HG03521 (cell line): ENCODE measurements around the gene OR2AJ1.
A peak's percentile ranks its signal among the peaks of the same experiment; 100 is the strongest.

ENCODE experiments used
- ATAC-seq: cut with Tn5 transposase; IDR thresholded peaks from one replicate; pipeline ENCODE4 v1.9.1; 2021; ENCODE audit warnings: mild to moderate bottlenecking, moderate library complexity; ENCODE audit not compliant: unreplicated experiment

The OR2AJ1 gene, protein sequence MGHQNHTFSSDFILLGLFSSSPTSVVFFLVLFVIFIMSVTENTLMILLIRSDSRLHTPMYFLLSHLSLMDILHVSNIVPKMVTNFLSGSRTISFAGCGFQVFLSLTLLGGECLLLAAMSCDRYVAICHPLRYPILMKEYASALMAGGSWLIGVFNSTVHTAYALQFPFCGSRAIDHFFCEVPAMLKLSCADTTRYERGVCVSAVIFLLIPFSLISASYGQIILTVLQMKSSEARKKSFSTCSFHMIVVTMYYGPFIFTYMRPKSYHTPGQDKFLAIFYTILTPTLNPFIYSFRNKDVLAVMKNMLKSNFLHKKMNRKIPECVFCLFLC

DNA sequence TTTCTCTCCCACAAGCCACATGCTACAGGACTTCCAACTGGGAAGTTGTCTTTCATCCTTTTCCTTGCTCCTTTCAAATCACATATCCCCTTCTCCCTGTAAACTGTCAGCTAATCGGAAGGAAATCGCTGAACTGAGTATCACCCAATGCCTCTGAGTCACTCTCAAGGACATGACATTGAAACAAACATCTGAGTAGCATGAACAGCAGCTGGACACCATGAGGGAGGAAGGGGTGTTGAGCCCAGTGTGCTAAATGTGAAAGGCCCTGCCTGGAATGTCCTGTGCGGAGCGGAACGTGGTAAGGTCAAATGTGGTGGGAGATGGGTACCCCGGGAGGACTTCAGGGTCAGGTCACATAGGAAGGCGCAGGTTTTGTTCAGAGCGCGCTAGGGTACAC is at the start of gene OR2AJ1:
OR2AJ1 (plus strand) TSS at position 22 of the 400 bp plus-strand sequence. CDS start 8,880 bp downstream, outside the sequence.
- no peak for ATAC-seq

DNA sequence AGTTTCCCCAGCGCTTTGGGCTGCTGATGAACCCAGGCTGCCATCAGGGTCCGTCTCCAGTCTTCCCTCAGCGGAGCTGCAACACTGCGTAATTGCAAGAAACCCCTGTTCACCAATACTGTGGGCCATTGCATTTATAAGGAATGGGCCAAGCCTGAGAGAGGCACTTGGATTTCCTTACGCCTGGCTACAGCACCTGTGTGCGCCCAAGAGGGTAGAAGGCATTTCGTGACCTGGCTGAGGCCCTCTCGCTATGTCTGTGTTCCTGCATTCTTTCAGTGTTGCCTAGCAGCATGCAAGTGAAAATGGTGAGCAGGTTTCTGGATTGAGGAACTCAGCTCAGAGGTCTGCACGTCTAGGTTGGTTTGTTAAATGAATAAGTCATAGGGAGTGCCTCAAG is 41.3 kb upstream of the OR2AJ1 start:
- no peak for ATAC-seq

DNA sequence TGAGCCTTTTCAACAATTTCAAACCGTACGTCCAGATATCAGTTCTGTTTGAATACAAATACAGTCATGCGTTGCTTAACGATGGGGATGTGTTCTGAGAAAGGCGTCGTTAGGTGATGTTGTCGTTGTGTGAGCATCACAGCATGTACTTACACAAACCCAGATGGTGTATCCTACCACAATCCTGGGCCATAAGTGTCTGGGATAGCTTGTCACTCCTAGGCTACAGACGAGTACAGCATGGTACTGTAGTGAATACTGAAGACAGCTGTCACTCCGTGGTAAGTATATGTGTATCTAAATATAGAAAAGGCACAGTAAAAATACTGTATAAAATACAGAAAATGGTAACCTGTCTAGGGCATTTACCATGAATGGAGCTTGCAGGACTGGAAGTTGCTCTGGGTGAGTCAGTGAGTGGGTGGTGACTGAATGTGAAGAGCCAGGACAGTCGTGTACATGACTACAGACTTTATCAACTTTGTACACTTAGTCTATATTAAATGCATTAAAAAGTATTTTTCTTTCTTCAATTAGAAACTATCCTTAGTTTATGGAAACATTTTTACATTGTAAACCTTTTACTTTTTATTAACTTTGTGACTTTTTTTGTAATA is 39.8 kb upstream of the OR2AJ1 start:
- ATAC-seq = no peak

DNA sequence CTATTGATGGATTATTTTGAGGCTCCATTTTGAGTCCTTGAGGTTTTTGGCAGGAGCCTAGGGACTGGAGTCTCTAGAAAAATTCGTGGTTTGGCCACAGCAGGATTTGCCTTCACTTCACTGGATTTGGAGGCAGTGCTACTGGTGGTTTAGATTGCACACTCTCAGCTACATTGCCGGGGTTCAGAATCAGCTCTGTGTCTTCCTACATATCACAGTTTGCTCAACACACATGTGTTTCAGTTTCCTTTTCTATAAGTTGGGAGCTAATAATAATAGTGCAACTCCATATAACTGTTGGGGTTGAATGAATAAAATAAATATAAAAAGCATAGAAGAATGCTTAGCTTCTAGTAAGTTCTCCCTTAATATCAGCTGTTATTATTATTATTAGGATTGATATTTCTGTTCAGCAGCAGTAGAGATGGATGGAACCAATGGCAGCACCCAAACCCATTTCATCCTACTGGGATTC is 29.5 kb upstream of the OR2AJ1 start, which contains the start of gene OR2W3:
OR2W3 (plus strand) TSS at position 425 of the 475 bp plus-strand sequence; CDS start at position 425, 0 bp downstream.
- ATAC-seq = no peak

DNA sequence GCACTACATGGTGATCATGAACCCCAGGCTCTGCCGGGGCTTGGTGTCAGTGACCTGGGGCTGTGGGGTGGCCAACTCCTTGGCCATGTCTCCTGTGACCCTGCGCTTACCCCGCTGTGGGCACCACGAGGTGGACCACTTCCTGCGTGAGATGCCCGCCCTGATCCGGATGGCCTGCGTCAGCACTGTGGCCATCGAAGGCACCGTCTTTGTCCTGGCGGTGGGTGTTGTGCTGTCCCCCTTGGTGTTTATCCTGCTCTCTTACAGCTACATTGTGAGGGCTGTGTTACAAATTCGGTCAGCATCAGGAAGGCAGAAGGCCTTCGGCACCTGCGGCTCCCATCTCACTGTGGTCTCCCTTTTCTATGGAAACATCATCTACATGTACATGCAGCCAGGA is 28.7 kb upstream of the OR2AJ1 start:
- ATAC-seq = no peak

DNA sequence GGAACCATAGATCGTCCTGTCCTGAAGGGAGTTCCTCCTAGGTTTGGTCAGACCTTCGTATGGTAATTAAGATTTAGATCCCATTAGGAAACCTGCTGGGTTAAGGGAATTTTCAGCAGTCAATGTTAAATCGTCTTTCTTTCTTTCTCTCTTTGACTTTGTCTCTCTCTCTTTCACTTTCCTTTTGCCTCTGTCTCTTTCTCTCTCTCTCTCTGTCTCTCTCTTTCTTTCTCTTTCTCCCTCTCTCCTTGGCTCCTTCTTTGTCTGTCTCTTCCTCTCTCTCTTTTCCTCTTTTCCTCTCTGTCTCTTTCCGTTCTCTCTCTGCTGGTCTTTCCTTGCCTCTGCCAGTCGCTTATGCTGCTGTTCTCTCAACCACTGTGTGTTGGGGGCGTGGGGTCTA is 20.6 kb upstream of the OR2AJ1 start:
- ATAC-seq = no peak

DNA sequence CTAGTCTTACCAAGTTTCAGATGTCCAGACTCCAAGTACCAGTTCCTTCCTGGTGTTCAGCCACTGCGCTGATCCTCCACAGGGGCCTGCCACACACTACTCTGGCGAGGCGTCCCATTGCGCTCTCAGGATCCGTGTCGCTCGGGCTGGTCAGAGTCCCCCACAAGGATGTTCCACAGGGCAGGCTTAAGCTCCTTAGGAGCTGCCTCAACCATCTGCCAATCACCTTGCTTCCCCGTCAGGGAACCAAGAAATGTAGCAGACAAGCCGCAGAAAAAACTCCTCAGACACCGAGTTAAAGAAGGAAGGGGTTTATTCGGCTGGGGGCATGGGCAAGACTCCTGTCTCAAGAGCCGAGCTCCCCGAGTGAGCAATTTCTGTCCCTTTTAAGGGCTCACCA is 19.5 kb upstream of the OR2AJ1 start:
- no peak for ATAC-seq

DNA sequence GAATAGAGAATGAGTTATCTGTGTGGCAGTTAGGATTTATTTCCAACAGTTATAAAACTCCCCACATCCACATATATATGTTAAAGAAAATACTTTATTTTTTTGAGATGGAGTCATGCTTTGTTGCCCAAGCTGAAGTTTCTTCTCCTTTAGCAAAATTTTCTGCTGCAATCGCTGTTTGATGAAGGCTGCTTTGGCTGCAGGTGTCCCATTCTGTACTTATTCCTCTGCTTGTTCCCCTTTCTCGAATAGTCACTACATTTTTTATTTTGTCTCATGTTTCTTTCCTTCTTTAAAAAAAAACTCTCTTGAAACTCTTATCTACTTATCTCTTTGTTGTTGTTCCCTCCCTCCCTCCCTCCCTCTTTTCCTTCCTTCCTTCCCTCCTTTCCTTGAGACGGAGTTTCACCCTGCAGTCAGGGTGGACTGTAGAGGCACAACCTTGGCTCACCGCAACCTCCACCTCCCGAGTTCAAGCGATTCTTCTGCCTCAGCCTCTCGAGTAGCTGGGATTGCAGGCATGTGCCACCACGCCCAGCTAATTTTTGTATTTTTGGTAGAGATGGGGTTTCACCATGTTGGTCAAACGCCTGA is 18.7 kb upstream of the OR2AJ1 start:
- ATAC-seq = no peak

DNA sequence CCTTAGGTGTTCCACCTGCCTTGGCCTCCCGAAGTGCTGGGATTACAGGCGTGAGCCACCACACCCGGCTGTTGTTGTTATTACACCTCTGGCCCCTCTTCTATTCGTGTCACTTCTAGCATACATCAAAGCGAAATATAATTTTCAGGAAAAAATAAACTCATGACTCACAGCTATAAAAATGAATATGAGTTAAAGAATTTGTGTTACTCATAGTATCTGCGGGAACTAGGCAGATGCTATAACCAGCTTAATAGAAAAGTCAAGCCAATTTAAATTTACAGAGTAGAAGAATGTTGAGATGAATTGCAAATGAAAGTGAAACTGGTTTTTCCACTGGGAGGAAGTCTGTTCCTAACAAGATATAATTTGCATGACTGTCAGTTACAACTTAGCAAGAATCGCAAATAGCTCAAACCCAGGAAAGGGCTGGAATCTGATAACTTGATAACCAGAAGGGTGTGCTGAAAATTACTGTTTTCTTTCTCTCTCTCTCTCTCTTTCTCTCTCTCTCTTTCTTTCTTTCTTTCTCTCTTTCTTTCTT is 18.1 kb upstream of the OR2AJ1 start:
- ATAC-seq = no peak

DNA sequence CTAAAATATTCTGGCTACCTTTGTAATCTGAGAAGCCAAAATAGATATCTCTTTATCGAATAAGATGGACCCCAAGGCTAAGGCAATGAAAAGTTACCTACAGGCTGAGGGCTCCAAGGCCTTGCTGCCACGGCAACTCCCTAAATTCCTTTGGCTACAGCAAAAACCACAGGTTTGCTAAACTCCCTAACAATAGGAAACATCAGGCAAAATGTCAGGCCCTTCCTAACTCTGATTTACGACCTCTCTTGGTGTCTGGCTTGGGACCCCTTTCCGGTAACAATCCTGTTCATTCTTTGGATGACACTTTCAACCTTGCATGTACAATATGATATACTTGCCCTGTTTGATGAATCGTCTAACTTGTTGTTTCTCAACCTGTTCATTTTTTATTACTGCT is 15.9 kb upstream of the OR2AJ1 start:
- ATAC-seq = no peak

DNA sequence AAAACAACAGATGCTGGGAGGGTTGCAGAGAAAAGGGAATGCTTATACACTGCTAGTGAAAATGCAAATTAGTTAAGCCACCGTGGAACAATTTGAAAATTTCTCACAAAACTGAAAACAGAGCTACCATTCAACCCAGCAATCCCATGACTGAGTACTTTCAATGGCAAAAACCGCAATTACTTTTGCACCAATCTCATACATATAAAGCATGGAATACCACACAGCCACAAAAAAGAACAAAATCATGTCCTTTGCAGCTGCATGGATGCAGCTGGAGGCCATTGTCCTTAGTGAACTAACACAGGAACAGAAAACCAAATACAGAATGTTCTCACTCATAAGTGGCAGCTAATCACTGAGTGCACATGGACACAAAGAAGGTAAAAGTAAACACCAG is 10.9 kb upstream of the OR2AJ1 start:
- ATAC-seq = no peak

DNA sequence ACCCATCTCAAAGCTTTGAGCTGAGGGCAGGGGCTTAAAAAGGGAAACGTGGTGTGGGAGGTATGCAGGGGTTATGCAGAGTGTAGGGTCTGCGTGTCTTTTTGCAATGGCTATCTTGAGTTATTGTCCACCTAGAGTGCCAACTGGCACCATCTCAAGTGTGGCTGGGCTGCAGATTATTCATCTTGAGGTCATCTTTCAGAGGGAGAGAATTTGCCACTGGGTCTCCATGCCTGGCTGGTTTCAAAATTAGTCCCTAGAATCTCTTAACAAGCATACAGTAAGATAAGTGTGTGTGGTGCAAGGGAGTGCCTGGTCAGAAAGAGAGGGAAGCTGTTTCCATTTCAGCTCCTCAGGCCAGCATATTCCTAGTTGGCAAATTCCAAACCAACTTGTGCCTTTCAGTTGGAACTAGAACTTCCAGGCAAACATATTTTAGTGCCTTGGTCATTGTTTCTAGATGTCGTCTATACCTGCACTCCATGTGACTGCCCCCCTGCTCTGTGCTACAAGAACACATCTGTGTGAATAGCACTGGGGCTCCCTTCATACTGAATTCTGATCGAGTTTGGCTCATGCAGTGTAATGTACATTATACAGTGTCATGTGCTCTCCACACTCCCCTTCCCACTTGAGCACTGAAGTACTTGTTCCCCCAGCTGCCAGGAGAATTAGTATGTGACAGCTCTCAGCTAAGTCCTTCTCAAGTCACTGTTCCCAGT is 9.6 kb upstream of the OR2AJ1 start:
- ATAC-seq = no peak

DNA sequence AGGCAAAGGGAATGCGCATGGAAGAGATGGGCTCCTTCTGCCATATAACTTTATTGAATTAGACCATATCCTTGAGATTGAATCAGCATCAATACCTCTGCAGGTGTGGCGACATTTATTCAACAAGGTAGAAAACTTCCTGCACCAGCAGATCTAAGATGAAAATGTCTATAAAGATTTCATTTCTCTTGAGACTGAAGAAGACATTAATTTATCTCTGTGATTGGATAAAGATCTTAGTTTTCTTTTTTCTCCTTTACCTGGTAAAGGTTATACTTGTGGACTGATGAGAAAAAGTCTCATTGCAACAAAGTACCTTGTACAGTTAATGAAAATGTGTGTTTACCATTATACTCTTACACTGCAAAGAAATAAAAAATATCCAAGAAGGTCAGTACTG is 4.7 kb upstream of the OR2AJ1 start, which contains the start of gene OR2T8:
OR2T8 (plus strand) TSS at position 301 of the 400 bp plus-strand sequence. CDS start 766 bp downstream, outside the sequence.
- ATAC-seq = no peak

DNA sequence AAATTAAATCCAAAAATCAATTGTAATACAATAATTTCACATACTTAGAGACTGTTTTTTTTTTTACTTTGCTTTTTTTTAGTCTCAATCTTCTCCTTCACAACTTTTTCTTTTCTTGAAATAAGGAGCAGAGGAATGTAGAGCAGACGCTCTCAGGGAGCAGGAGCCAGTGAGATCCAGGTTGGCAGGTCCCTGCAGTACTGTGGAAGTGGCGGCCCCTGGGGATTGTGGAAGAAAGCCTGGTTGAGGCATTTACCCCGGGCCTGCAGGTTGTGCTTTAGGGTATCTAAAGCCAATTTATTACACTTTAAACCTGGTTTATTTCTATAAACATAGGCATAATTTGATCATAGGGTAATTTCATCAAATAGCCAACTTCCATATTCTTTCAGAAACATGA is 748 bp upstream of the OR2AJ1 start:
- no peak for ATAC-seq

DNA sequence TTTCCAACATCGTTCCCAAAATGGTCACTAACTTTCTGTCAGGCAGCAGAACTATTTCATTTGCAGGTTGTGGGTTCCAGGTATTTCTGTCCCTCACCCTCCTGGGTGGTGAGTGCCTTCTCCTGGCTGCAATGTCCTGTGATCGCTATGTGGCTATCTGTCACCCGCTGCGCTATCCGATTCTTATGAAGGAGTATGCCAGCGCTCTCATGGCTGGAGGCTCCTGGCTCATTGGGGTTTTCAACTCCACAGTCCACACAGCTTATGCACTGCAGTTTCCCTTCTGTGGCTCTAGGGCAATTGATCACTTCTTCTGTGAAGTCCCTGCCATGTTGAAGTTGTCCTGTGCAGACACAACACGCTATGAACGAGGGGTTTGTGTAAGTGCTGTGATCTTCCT is 9.3 kb downstream of the OR2AJ1 start:
- no peak for ATAC-seq

DNA sequence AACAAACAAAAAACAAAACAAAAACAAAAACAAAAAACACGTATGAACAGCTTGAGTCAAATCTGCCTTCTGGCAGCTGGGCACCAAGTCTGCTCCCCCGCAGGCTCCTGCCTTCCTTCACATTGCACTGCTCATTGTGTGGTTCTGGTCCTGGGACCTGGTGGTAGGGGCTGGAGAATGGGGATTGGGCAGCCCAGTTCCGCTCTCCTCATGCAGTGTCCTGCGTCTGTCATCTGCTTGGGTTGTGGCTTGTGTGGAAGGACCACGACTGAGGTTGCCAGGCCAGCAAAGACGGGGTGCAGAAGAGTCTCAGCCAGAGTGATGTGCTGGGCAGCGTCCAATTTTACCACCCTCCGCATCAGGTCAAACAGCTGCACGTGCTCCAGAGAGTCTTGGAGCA is 11.1 kb downstream of the OR2AJ1 start:
- no peak for ATAC-seq

DNA sequence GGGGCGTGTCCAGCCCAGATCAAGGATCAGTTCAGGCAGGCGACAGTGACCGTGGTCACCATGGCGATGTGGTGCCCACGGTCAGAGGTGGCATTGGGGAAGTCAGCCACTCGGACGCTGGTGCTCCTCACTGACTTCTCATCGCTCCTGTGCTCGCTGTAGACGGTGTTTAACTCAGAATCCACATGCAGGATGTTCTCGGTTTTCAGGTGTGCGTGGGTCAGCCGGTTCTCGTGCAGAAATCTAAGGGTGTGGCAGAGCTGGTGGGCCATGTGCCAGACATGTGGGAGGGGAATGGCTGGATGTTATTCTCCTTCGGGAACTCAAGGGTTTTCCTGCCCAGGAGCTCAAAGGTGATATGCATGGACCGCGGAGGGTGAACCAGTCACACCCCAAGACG is 11.7 kb downstream of the OR2AJ1 start:
- ATAC-seq = no peak

DNA sequence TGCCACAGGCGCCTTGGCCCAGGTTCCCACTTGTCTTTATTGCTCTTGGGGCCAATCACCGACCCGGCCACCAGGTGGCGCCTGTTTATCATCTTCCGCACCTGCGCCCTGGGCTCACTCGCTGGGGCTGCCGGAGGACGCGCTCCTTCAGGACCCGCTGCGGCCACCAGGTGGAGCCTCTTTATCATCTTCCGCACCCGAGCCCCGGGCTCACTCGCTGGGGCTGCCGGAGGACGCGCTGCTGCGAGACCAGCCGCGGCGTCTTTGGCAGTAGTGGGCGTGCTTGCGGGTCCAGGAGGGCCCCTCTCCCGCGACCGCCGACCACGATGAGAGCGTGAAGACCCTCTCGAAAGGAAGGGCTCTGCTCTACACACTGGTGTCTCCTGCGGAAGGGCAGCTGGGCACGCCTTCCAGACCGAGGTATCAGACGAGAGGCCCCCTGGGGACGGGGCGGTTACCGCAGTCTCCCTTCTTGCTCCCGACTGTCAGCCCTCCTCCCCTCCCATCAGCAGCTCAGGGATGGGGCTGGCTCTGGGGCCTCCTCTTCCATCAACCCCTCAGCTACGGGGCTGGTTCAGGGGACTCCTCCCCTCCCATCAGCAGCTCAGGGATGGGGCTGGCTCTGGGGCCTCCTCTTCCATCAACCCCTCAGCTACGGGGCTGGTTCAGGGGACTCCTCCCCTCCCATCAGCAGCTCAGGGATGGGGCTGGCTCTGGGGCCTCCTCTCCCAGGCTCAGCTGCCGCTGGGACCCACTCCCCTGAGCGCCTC is 12.5 kb downstream of the OR2AJ1 start:
- peak; percentile 100 for ATAC-seq

DNA sequence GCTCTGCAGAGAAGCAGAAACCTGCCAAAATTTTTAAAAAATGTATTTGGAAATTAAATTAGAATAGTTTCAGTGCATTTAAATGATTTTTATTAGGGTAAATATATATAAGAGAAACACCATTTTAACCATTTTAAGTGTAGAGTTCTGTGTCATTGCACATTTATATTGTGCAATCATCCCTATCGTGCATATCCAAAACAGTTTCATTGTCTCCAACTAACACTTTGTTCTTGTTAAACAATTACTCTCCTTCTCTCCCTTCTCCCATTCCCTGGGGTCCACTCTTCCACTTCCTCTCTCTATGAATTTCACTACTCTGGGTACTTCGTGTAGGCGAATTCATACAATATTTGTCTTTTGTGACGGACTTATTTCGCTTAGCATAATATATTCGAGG is 17.9 kb downstream of the OR2AJ1 start:
- no peak for ATAC-seq

DNA sequence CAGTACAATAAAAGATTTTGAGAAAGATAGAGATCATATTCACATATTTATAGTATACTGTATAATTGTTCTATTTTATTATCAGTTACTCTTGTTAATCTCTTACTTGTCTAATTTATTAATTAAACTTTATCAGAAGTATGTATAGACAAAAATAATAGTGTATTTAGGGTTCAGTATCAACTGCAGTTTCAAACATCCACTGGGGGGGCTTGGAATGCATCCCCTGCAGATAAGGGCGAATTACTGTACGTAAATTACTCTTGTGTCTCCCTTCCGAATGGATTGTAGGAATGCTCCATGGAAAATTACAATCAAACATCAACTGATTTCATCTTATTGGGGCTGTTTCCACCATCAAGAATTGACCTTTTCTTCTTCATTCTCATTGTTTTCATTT is 23.9 kb downstream of the OR2AJ1 start, which contains the start of gene OR2L8:
OR2L8 (plus strand) TSS at position 301 of the 400 bp plus-strand sequence; CDS start at position 301, 0 bp downstream.
- ATAC-seq = no peak
